ENCODE results near the gene EPHA2.

Gene EPHA2

GRCh38 chr1:16130827-16131226, 25.0 kb downstream of the EPHA2 start:
- Histone ChIP-seq H3K4me3 (no peak overlapping the region), H4K20me1 (peaks cover 60% of the 10 kb centered on the region; the same call in 1 of the 2 replicates), H3K9ac (no peak overlapping the region), H3K36me3 (no peaks in the 10 kb centered on the region), H3K27ac (no peak overlapping the region), H3K9me3 (no peaks in the 10 kb centered on the region), H3K27me3 (peaks cover 53% of the 10 kb centered on the region), H3K4me1 (peaks cover 12% of the 10 kb centered on the region), H3K4me2 (no peak overlapping the region)
- TF ChIP-seq Cebpa-rat (IDR thresholded peaks at IDR 0.05): no peak

GRCh38 chr1:16129921-16130543, 25.8 kb downstream of the EPHA2 start:
- H3K9ac ChIP-seq: no peak overlapping the region
- H3K9me3 ChIP-seq: no peaks in the 10 kb centered on the region
- peaks cover 65% of the 10 kb centered on the region; the same call in 1 of the 2 replicates for H4K20me1 ChIP-seq
- TF ChIP-seq Cebpa-rat (IDR thresholded peaks at IDR 0.05): no peak
- H3K27me3 ChIP-seq: peaks cover 60% of the 10 kb centered on the region
- no peak overlapping the region for H3K27ac ChIP-seq
- H3K4me3 ChIP-seq: no peak overlapping the region
- no peak overlapping the region for H3K4me2 ChIP-seq
- H3K36me3 ChIP-seq: no peaks in the 10 kb centered on the region
- H3K4me1 ChIP-seq: peaks cover 17% of the 10 kb centered on the region

- H3K9me3 ChIP-seq: no peaks in the 10 kb centered on the region
- no peak for TF ChIP-seq Cebpa-rat (IDR thresholded peaks at IDR 0.05)
- peaks cover 71% of the 10 kb centered on the region; the same call in 1 of the 2 replicates for H4K20me1 ChIP-seq
- no peak overlapping the region for H3K27ac ChIP-seq
- peaks cover 25% of the 10 kb centered on the region for H3K4me1 ChIP-seq
- no peak overlapping the region for H3K4me2 ChIP-seq
- no peak overlapping the region for H3K4me3 ChIP-seq
- H3K27me3 ChIP-seq: peaks cover 67% of the 10 kb centered on the region
- H3K36me3 ChIP-seq: no peaks in the 10 kb centered on the region
- no peak overlapping the region for H3K9ac ChIP-seq
Observed at GRCh38 chr1:16129316-16129715, 26.6 kb downstream of the EPHA2 start.

DNA sequence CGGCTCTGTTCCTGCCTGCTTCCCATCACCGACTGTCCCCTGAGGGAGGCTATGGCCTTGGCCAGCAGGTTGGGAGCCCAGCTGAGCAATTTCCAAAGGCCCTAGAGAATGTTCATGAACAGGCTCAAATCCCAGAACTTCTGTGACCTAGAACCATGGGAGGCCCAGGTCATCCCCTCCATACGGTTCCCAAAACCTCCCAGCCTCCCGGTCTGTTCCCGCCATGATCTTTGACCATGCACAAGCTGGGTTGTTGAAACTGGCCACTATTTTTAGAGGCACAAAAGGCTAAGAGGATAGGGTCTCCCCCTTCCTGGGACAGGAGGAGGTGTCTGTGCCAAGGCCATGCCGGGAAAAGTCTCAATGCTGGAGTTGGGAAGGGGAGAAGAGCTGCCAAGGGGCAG, 27.5 kb downstream of the EPHA2 start:
- H3K4me3 ChIP-seq: no peak overlapping the region
- H4K20me1 ChIP-seq: peaks cover 64% of the 10 kb centered on the region; the same call in 1 of the 2 replicates
- no peaks in the 10 kb centered on the region for H3K9me3 ChIP-seq
- no peak overlapping the region for H3K27ac ChIP-seq
- H3K27me3 ChIP-seq: peaks cover 77% of the 10 kb centered on the region
- H3K36me3 ChIP-seq: no peaks in the 10 kb centered on the region
- H3K4me2 ChIP-seq: no peak overlapping the region
- no peak for TF ChIP-seq Cebpa-rat (IDR thresholded peaks at IDR 0.05)
- H3K4me1 ChIP-seq: peaks cover 26% of the 10 kb centered on the region
- H3K9ac ChIP-seq: no peak overlapping the region

GRCh38 chr1:16127676-16128337, 28.1 kb downstream of the EPHA2 start:
- H4K20me1 ChIP-seq: peaks cover 61% of the 10 kb centered on the region; the same call in 1 of the 2 replicates

DNA sequence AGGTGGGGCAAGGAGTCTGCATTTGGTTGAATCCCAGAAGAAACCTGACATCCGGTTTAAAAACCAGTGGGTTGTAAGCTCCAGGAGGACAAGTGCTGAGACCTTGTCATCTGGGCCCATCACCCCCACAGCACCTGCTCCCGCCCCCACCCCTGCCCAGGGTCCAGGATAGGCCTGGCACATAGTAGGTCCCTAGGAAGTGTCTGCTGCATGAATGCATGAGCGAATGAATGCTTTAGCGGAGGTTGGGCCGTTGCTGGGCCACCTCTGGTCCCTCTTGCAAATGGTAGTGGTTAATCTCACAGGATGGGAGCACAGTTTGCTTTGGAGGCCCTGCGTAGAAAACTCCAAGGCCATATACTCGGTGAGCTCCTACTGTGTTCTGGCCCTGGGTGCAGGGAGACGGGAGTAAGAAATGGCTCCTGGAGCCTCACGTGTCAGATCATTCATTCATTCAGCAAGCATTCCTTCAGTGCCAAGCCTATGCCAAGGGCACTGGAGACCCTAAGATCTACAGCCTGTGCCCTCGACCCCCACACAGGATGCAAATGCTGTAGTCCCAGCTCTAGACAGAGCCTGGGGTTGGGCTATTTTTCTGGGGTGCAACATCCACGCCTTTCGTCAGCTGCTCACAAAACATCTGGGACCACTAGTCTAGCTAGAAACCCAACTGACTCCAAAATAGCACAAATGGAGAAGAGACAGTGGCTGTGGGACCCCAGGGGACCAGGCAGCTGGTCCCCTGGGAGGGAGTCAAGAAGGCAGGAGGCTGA, 28.9 kb downstream of the EPHA2 start:
- no peak overlapping the region for H3K9ac ChIP-seq
- no peak overlapping the region for H3K27ac ChIP-seq
- peaks cover 39% of the 10 kb centered on the region for H3K4me1 ChIP-seq
- peaks cover 67% of the 10 kb centered on the region; the same call in 1 of the 2 replicates for H4K20me1 ChIP-seq
- no peaks in the 10 kb centered on the region for H3K9me3 ChIP-seq
- H3K36me3 ChIP-seq: no peaks in the 10 kb centered on the region
- no peak for TF ChIP-seq Cebpa-rat (IDR thresholded peaks at IDR 0.05)
- peak overlapping the region; percentile 31 for H3K4me2 ChIP-seq
- peaks cover 90% of the 10 kb centered on the region for H3K27me3 ChIP-seq
- H3K4me3 ChIP-seq: no peak overlapping the region

More at GRCh38 chr1:16127676-16128337, 28.1 kb downstream of the EPHA2 start:
- H3K27me3 ChIP-seq: peaks cover 82% of the 10 kb centered on the region
- no peak overlapping the region for H3K4me3 ChIP-seq
- no peaks in the 10 kb centered on the region for H3K36me3 ChIP-seq
- no peak overlapping the region for H3K27ac ChIP-seq
- no peaks in the 10 kb centered on the region for H3K9me3 ChIP-seq
- no peak for TF ChIP-seq Cebpa-rat (IDR thresholded peaks at IDR 0.05)
- H3K4me2 ChIP-seq: no peak overlapping the region; the same call in 1 of the 2 replicates
- H3K9ac ChIP-seq: no peak overlapping the region
- peaks cover 31% of the 10 kb centered on the region for H3K4me1 ChIP-seq

- Histone ChIP-seq H4K20me1 (peaks cover 71% of the 10 kb centered on the region; the same call in 1 of the 2 replicates), H3K9me3 (no peaks in the 10 kb centered on the region), H3K4me1 (peaks cover 39% of the 10 kb centered on the region), H3K4me3 (no peak overlapping the region), H3K27ac (no peak overlapping the region), H3K36me3 (no peaks in the 10 kb centered on the region), H3K9ac (no peak overlapping the region), H3K27me3 (peaks cover 98% of the 10 kb centered on the region), H3K4me2 (no peak overlapping the region)
- TF ChIP-seq Cebpa-rat (IDR thresholded peaks at IDR 0.05): no peak
Observed at GRCh38 chr1:16126160-16126559, 29.7 kb downstream of the EPHA2 start.

DNA sequence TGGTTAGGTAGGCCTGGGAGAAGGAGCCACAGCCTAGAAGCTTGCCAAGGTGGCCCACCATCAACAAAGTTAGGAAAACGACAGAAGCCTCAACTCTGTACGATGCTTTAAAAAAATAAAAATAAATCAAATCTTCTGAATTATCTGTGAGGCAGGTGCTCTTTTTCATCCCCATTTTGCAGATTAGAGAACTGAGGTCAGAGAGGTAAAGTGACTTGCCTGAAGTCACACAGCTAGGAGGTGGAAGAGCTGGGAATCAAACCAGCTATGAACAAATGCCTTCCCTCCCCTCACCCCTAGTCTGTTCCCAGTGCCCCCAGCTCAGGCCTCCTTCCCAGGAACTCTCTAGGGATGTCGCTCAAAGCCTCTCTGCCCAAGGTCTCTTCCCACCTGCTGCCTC, 30.4 kb downstream of the EPHA2 start:
- Histone ChIP-seq H3K4me3 (no peak overlapping the region), H4K20me1 (peaks cover 71% of the 10 kb centered on the region; the same call in 1 of the 2 replicates), H3K4me2 (no peak overlapping the region), H3K9ac (no peak overlapping the region), H3K27me3 (peaks cover 99% of the 10 kb centered on the region), H3K36me3 (no peaks in the 10 kb centered on the region), H3K9me3 (no peaks in the 10 kb centered on the region), H3K4me1 (peaks cover 39% of the 10 kb centered on the region), H3K27ac (no peak overlapping the region)
- no peak for TF ChIP-seq Cebpa-rat (IDR thresholded peaks at IDR 0.05)

- peaks cover 39% of the 10 kb centered on the region for H3K4me1 ChIP-seq
- TF ChIP-seq Cebpa-rat (IDR thresholded peaks at IDR 0.05): no peak
- H3K27me3 ChIP-seq: peaks cover 99% of the 10 kb centered on the region
- H3K9me3 ChIP-seq: no peaks in the 10 kb centered on the region
- no peak overlapping the region for H3K9ac ChIP-seq
- H3K36me3 ChIP-seq: no peaks in the 10 kb centered on the region
- no peak overlapping the region for H3K27ac ChIP-seq
- H3K4me2 ChIP-seq: peak overlapping the region; percentile 62
- no peak overlapping the region for H3K4me3 ChIP-seq
- peaks cover 75% of the 10 kb centered on the region; the same call in 1 of the 2 replicates for H4K20me1 ChIP-seq
Observed at GRCh38 chr1:16125088-16125470, 30.8 kb downstream of the EPHA2 start.
